Esophagus muscularis mucosa (tissue), 4 donors: ENCODE data around the gene OR2A42.
"Not testable (repeated sequence)": the region's sequence is repeated elsewhere in the genome, so short reads cannot be mapped to it uniquely, and the experiment has no call there.

ENCODE experiments used
- CTCF ChIP-seq, 3 experiments: fragments of 200-600 bp in 2 of 3; fragments of 450-650 bp in 1 of 3; sonication (generic) in 2 of 3; IDR thresholded peaks; one replicate each; pipeline ENCODE4 v1.5.1; 2017 to 2019; ENCODE audit warnings: antibody characterized with exemption in 3 of 3, mild to moderate bottlenecking in 2 of 3, moderate library complexity in 1 of 3
- EP300 ChIP-seq: sonication (generic); formaldehyde crosslinking; IDR thresholded peaks from one replicate; pipeline ENCODE4 v1.6.1; 2017; ENCODE audit warnings: antibody characterized with exemption
- POLR2A ChIP-seq: fragments of 450-650 bp; IDR thresholded peaks from one replicate; pipeline ENCODE4 v1.6.1; 2017; ENCODE audit warnings: antibody characterized with exemption, moderate library complexity, mild to moderate bottlenecking, low read depth
- POLR2AphosphoS5 ChIP-seq, 2 donors: sonication (generic); formaldehyde crosslinking; IDR thresholded peaks; one replicate each; pipeline ENCODE4 v1.6.1; 2017; ENCODE audit warnings: antibody characterized with exemption in 2 of 2

GRCh38 chr7:144231027-144231426 lies 8.4 kb downstream of the OR2A42 start:
- TF ChIP-seq CTCF (IDR thresholded peaks at IDR 0.05); POLR2A; EP300; POLR2AphosphoS5 (IDR thresholded peaks at IDR 0.05): not testable (repeated sequence)
